HL-60 (cell line): ENCODE results near the gene CDHR1.

Experiments
- CTCF ChIP-seq: IDR thresholded peaks from one replicate; pipeline ENCODE4 v1.5.1; 2011; ENCODE audit warnings: low read length, control low read depth, inconsistent platforms; ENCODE audit not compliant: insufficient read depth
- GABPA ChIP-seq: IDR thresholded peaks from 2 replicates; pipeline ENCODE4 v1.6.1; 2012; ENCODE audit warnings: low read depth
- POLR2AphosphoS5 ChIP-seq: IDR thresholded peaks from 2 replicates; pipeline ENCODE4 v1.6.1; 2012; ENCODE audit warnings: low read depth
- REST ChIP-seq: IDR thresholded peaks from 2 replicates; pipeline ENCODE4 v1.6.1; 2012; ENCODE audit warnings: low read depth; ENCODE audit not compliant: insufficient replicate concordance

- TF ChIP-seq CTCF (no peak), POLR2AphosphoS5 (no peak), GABPA (no peak), REST (no peak)
Observed at GRCh38 chr10:84177541-84178141, 16.7 kb upstream of the CDHR1 start.
